GM23338 (cell line): ENCODE data around the gene RNF180. TPM values are rescaled to one million over a fixed set of nuclear protein-coding genes. Genes with fewer than 3 reads are reported as not detected.

ENCODE experiments used
- ATAC-seq: fragments of 200-7000 bp; cut with Tn5 transposase; 3 replicates; pipeline ENCODE4 v1.9.1; 2020
- DNase-seq: peaks from one replicate; pipeline ENCODE4 v3.0.0-alpha.2; 2015; ENCODE audit warnings: low spot score
- H2AFZ ChIP-seq: fragments of 200-600 bp; sonication (generic); 2 replicates; pipeline ENCODE4 v1.8.0; 2016; ENCODE audit warnings: antibody characterized with exemption, mild to moderate bottlenecking, moderate library complexity
- H3F3A ChIP-seq: fragments of 200-600 bp; sonication (generic); replicated peaks from 2 replicates; pipeline ENCODE4 v1.8.0; 2017; ENCODE audit warnings: antibody characterized with exemption, mixed run types, low read depth
- H3K27ac ChIP-seq: fragments of 200-600 bp; sonication (generic); 2 replicates; pipeline ENCODE4 v1.6.1; 2016; ENCODE audit warnings: low read depth
- H3K27me3 ChIP-seq: fragments of 200-600 bp; sonication (generic); 2 replicates; pipeline ENCODE4 v1.8.0; 2016; ENCODE audit warnings: mild to moderate bottlenecking, mixed run types, moderate library complexity; ENCODE audit not compliant: insufficient read depth
- H3K36me3 ChIP-seq: fragments of 200-600 bp; sonication (generic); 2 replicates; pipeline ENCODE4 v1.8.0; 2016; ENCODE audit warnings: mild to moderate bottlenecking; ENCODE audit not compliant: insufficient read depth
- H3K4me1 ChIP-seq: fragments of 200-600 bp; sonication (generic); 2 replicates; pipeline ENCODE4 v1.8.0; 2016; ENCODE audit warnings: mild to moderate bottlenecking, moderate library complexity; ENCODE audit not compliant: insufficient read depth
- H3K4me2 ChIP-seq: fragments of 200-600 bp; sonication (generic); 2 replicates; pipeline ENCODE4 v1.7.1; 2017; ENCODE audit warnings: mixed run types
- H3K4me3 ChIP-seq: fragments of 200-600 bp; sonication (generic); 2 replicates; pipeline ENCODE4 v1.6.1; 2016; ENCODE audit warnings: mixed run types
- H3K79me2 ChIP-seq: fragments of 200-600 bp; sonication (generic); replicated peaks from 2 replicates; pipeline ENCODE4 v1.8.0; 2017; ENCODE audit warnings: mild to moderate bottlenecking; ENCODE audit not compliant: insufficient read depth
- H3K9me2 ChIP-seq: fragments of 200-600 bp; sonication (generic); 2 replicates; pipeline ENCODE4 v1.8.0; 2017; ENCODE audit not compliant: insufficient read depth
- H4K20me1 ChIP-seq: fragments of 200-600 bp; sonication (generic); replicated peaks from 2 replicates; pipeline ENCODE4 v1.8.0; 2017; ENCODE audit warnings: mild to moderate bottlenecking; ENCODE audit not compliant: insufficient read depth
- H3K27ac Mint-ChIP-seq: 2 replicates; pipeline ENCODE4 v1.8.0; 2020; ENCODE audit warnings: inconsistent platforms, mild to moderate bottlenecking, moderate library complexity, mixed read lengths
- H3K27me3 Mint-ChIP-seq: 3 replicates; pipeline ENCODE4 v1.8.0; 2022; ENCODE audit warnings: low read depth, mild to moderate bottlenecking, moderate library complexity, mixed read lengths, inconsistent platforms; ENCODE audit not compliant: insufficient read depth, poor library complexity
- H3K36me3 Mint-ChIP-seq: 3 replicates; pipeline ENCODE4 v1.8.0; 2021; ENCODE audit warnings: low read depth, mild to moderate bottlenecking, inconsistent platforms, moderate library complexity, mixed read lengths
- H3K4me1 Mint-ChIP-seq: 3 replicates; pipeline ENCODE4 v1.8.0; 2020; ENCODE audit warnings: mild to moderate bottlenecking, inconsistent platforms, mixed read lengths
- H3K4me3 Mint-ChIP-seq: 3 replicates; pipeline ENCODE4 v1.8.0; 2021; ENCODE audit warnings: moderate library complexity, mild to moderate bottlenecking, inconsistent platforms, mixed read lengths
- H3K9me3 Mint-ChIP-seq: 3 replicates; pipeline ENCODE4 v1.8.0; 2020; ENCODE audit warnings: moderate library complexity, mild to moderate bottlenecking, inconsistent platforms, mixed read lengths
- CREB1 ChIP-seq: fragments of 250-450 bp; sonication (Bioruptor Pico); IDR thresholded peaks from 2 replicates; pipeline ENCODE4 v1.5.0; 2020; ENCODE audit warnings: low read depth, mild to moderate bottlenecking, moderate library complexity
- CTCF ChIP-seq, 2 experiments: fragments of 200-600 bp in 1 of 2; sonication (generic) in 1 of 2; conservative IDR thresholded peaks; 2 replicates each; pipeline versions ENCODE4 v1.5.1 to v1.6.1; 2016 to 2017; ENCODE audit warnings: antibody characterized with exemption in 2 of 2, low read depth in 2 of 2, mild to moderate bottlenecking in 2 of 2, moderate library complexity in 1 of 2
- EZH2 ChIP-seq: fragments of 200-600 bp; sonication (generic); IDR thresholded peaks from one replicate; pipeline ENCODE4 v1.8.0; 2017; ENCODE audit warnings: antibody characterized with exemption, mild to moderate bottlenecking, low read depth; ENCODE audit not compliant: unreplicated experiment
- EZH2phosphoT487 ChIP-seq: fragments of 200-600 bp; sonication (generic); IDR thresholded peaks from one replicate; pipeline ENCODE4 v1.8.1; 2018; ENCODE audit warnings: antibody characterized with exemption; ENCODE audit not compliant: unreplicated experiment
- NANOG ChIP-seq: IDR thresholded peaks from 2 replicates; pipeline ENCODE4 v1.6.1; 2016; ENCODE audit warnings: antibody characterized with exemption, borderline replicate concordance
- POLR2AphosphoS5 ChIP-seq: IDR thresholded peaks from 2 replicates; pipeline ENCODE4 v1.6.1; 2016; ENCODE audit warnings: antibody characterized with exemption, low read depth
- STAT1 ChIP-seq: IDR thresholded peaks from one replicate; pipeline ENCODE4 v1.6.1; 2016; ENCODE audit warnings: antibody characterized with exemption; ENCODE audit not compliant: unreplicated experiment
- ZNF114 ChIP-seq: fragments of 250-450 bp; sonication (Bioruptor Pico); IDR thresholded peaks from 2 replicates; pipeline ENCODE4 v1.5.0; 2020; ENCODE audit warnings: mild to moderate bottlenecking, moderate library complexity
- ZNF331 ChIP-seq: fragments of 250-450 bp; sonication (Bioruptor Pico); IDR thresholded peaks from 2 replicates; pipeline ENCODE4 v1.5.0; 2020; ENCODE audit warnings: low read depth, mild to moderate bottlenecking, moderate library complexity
- ZNF462 ChIP-seq: fragments of 250-450 bp; sonication (Bioruptor Pico); IDR thresholded peaks from 2 replicates; pipeline ENCODE4 v1.5.0; 2020; ENCODE audit warnings: mild to moderate bottlenecking, moderate library complexity
- polyA plus RNA-seq: library from polyadenylated mRNA; unstranded; fragments of >200 nt; fragmentation: Nextera tagmentation; extraction: Ambion mirVana; gene quantifications from 2 replicates; pipeline ENCODE4 v1.2.1, GENCODE V29; 2016
- total RNA-seq: library from RNA; depleted of rRNA; stranded (reverse); fragments of >200 nt; shearing (Covaris generic); gene quantifications from 2 replicates; pipeline ENCODE4 v1.2.3, GENCODE V29; 2014
- TF ChIP-seq, protein P1 (sequence below): IDR thresholded peaks from one replicate; pipeline ENCODE4 v1.6.1; 2018; ENCODE audit warnings: antibody characterized with exemption; ENCODE audit not compliant: unreplicated experiment

The RNF180 gene
- total and polyA plus RNA-seq, 2 experiments from 2014 or later, result 2.0 to 4.2 TPM

DNA sequence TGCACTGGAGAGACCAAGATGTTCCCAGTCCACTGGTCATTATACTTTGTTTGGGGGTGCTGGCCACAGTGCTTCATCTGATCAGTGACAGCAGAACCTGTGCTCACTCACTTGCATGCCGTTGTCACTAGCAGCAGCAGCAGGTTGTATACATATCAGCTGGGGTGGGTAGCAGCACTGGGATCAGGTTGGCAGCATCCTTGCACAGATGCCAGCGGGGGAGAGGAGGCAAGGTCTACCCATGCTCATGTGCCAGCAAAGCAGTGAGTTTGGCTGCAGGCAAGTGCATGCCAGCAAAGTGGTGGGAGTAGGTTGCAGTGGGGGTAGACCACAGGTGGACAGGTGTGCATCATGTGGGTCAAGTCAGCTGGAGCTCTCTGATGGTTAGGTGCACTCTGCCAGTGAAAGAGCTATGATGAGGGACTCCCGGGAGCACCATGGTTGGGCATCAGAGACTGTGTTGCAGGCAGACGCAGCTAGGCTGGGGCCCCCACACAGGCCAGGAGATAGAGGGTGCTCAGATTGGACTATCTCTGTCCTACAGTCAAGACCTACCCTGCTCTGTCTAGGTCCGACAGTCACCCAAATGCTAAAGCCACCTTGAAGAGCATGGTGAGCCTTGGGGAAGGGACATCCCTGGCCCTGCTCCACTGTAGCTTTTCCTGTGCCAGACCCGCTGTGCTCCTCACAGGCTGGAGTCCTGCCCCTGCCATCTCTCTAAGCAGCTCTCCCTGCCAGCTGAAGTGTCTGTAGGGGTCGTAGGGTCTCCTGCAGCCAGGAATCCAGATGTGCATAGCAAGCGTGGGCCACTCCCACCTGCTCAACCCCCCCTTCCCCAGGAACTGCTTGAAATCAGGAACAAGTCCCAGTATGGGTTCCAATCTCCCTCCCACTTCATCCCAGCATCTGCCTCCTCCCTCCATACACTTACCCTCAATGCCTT lies 119.8 kb downstream of the RNF180 start:
- H3K27ac Mint-ChIP-seq, result no peak overlapping the region
- Histone ChIP-seq H2AFZ (no peak overlapping the region), H3K27me3 (no peaks in the 10 kb centered on the region), H3K36me3 (no peaks in the 10 kb centered on the region), H3K4me2 (no peak overlapping the region), H3K27ac (no peak overlapping the region), H4K20me1 (no peaks in the 10 kb centered on the region), H3K9me2 (peaks cover 8% of the 10 kb centered on the region), H3K79me2 (no peaks in the 10 kb centered on the region), H3F3A (no peaks in the 10 kb centered on the region), H3K4me1 (no peaks in the 10 kb centered on the region), H3K4me3 (no peak overlapping the region)
- no peak for ATAC-seq
- H3K9me3 Mint-ChIP-seq, result peaks cover 11% of the 10 kb centered on the region; the same call in 2 of the 3 replicates
- no peaks in the 10 kb centered on the region for H3K27me3 Mint-ChIP-seq
- H3K4me1 Mint-ChIP-seq, result no peaks in the 10 kb centered on the region; the same call in 2 of the 3 replicates
- peaks cover 3% of the 10 kb centered on the region; the same call in 1 of the 3 replicates for H3K36me3 Mint-ChIP-seq
- no peak overlapping the region for H3K4me3 Mint-ChIP-seq
- TF ChIP-seq CTCF (conservative IDR thresholded peaks at IDR 0.05; ENCODE audit: low read depth in 2 of 2) (no peak), POLR2AphosphoS5 (no peak), CREB1 (CRISPR knock-in tag) (no peak), ZNF331 (CRISPR knock-in tag) (no peak), EZH2 (no peak), NANOG (no peak), ZNF114 (CRISPR knock-in tag) (no peak), ZNF462 (no peak), STAT1 (no peak), EZH2phosphoT487 (no peak)
- TF ChIP-seq, protein P1, sequence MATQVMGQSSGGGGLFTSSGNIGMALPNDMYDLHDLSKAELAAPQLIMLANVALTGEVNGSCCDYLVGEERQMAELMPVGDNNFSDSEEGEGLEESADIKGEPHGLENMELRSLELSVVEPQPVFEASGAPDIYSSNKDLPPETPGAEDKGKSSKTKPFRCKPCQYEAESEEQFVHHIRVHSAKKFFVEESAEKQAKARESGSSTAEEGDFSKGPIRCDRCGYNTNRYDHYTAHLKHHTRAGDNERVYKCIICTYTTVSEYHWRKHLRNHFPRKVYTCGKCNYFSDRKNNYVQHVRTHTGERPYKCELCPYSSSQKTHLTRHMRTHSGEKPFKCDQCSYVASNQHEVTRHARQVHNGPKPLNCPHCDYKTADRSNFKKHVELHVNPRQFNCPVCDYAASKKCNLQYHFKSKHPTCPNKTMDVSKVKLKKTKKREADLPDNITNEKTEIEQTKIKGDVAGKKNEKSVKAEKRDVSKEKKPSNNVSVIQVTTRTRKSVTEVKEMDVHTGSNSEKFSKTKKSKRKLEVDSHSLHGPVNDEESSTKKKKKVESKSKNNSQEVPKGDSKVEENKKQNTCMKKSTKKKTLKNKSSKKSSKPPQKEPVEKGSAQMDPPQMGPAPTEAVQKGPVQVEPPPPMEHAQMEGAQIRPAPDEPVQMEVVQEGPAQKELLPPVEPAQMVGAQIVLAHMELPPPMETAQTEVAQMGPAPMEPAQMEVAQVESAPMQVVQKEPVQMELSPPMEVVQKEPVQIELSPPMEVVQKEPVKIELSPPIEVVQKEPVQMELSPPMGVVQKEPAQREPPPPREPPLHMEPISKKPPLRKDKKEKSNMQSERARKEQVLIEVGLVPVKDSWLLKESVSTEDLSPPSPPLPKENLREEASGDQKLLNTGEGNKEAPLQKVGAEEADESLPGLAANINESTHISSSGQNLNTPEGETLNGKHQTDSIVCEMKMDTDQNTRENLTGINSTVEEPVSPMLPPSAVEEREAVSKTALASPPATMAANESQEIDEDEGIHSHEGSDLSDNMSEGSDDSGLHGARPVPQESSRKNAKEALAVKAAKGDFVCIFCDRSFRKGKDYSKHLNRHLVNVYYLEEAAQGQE, result no peak
- no peak for DNase-seq
